ENCODE measurements around the gene SCLY.

The SCLY gene

DNA sequence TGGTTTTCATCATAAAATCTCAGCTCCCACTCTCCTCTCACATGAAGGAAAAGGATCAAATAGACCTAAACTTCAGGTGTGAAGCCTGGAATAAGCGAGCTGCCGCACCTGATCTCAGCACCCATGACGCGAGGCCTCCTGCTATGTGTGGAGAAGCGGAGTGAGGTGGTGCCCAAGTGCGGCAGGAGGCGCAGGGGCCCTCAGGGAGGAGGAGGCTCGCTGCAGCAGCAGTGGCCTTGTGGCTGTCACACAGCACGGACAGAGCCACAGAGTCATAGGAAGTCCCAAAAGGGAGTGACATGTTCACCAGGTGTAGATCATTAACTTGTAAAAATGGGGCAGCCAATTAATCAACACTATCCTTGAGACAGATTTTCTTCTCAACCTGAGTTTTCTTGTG, 9.1 kb downstream of the SCLY start:
- no peak for DNase-seq (ENCODE audit: low read depth in 2 of 2)

- DNase-seq (ENCODE audit: low read depth in 2 of 2) = no peak
Measured at GRCh38 chr2:238075397-238075796, 14.6 kb downstream of the SCLY start.

DNA sequence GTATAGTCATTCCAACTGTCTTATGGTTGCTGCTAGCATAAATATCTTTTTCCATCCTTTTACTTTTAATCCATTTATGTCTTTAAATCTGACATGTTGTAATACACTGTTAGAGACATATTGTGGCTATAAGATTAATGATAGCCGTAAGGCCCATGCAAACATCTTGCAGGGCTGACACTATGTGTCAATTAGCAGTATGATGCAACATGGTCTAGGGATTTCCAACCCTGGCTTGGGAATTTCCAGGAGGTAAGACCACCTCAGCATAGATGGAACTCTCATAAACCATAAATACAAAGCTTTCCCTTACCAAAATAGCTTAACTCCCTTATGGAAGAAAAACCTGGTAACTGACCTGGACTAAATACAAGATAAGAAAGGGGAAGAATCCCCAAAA, 16.5 kb downstream of the SCLY start:
- no peak for DNase-seq (ENCODE audit: low read depth in 2 of 2)

GRCh38 chr2:238079874-238080327, 19.1 kb downstream of the SCLY start:
- no peak for DNase-seq (ENCODE audit: low read depth in 2 of 2)

- DNase-seq (ENCODE audit: low read depth in 2 of 2) = no peak
Measured at GRCh38 chr2:238080518-238080917, 19.7 kb downstream of the SCLY start.

DNA sequence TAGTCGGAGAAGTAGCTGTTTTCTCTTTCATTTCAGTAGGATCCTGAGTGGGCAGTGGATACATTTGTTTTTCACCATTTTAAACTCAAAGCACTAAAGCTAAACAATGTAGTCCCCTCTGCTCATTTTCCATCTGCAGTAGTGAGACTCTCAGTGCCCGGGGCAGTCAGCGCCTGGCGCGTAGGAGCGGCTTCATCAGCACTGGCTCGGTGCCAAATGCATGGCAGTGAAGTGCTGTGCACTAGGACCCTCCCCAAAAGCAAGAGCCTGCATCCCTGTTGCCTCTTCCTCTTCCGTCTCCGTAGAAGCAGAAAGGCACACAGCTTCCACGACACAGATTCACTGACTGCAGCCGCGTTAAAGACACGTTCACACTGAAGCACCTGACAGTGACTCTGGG, 20.3 kb downstream of the SCLY start:
- DNase-seq (ENCODE audit: low read depth in 2 of 2) = no peak

GRCh38 chr2:238081561-238081960, 20.8 kb downstream of the SCLY start:
- no peak for DNase-seq (ENCODE audit: low read depth in 2 of 2)

DNA sequence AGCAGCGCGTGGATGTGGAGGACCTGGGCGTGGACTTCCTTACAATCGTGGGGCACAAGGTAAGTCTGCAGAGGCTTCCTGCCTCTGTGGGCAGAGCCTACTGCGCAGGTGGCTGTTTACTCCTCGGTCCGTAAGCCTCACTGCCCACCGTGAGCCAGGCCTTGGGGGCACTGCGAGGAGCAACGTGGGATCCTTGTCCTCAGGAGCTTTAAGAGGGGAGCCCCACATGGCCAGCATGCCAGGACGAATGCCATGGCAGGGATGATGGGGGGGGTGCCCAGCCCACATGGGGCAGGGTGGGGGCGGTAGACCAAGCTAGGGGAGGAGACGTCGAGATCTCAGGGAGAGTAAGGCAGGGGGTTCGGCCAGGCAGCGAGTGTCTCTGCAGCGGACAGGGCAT, 21.4 kb downstream of the SCLY start:
- no peak for DNase-seq (ENCODE audit: low read depth in 2 of 2)

DNA sequence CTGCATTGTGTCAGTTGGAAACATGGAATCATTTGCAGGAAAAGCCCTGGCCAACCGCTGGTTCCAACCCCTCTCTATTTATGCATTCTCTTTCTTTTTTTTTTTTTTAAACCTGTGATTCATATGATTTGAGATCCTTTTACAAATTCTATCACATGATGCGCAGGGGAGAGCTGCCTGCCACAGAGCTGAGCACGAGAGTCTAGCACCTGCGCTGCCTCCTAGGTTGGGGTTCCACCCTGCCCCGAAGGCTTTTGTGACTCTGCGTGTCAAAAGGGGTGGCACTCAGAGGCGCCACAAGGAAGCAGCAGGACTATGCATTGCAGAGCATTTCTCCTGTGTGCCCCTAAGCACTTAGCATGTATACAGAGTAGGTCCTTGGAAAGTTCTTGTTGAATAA, 22.0 kb downstream of the SCLY start:
- DNase-seq (ENCODE audit: low read depth in 2 of 2) = no peak

DNA sequence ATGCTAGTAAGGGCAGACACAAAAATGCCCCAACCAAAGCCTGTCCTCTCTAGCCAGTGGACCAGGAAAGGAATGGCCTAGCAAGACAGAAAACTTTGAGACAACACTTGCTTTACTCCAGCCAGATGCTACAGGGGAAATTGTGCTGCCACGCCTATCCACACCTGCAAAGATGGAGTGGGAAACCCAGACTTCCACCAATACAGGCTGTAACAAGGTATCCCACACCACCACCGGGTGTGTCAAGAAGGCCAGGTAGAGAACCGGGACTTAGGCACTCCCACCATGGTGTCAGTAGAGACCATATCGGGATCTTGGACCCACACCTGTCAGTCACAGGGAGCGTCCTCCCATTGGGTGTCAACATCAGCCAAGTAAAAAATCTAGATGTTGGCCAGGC, 23.1 kb downstream of the SCLY start:
- DNase-seq (ENCODE audit: low read depth in 2 of 2) = no peak

DNA sequence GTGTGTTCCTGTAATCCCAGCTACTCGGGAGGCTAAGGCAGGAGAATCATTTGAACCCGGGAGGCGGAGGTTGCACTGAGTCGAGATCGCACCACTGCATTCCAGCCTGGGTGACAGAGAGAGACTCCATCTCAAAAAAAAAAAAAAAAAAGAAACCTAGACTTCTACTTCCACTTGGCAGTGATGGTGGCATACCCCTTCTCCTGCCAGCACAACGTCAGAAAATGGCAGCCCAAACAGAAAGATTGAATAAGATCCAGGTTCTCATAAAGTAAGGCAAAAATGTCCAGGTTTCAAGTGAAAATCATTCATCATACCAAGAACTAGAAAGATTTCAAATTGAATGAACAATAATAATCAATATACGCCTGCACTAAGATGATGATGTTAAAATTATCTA, 24.0 kb downstream of the SCLY start:
- no peak for DNase-seq (ENCODE audit: low read depth in 2 of 2)

GRCh38 chr2:238085899-238086298, 25.1 kb downstream of the SCLY start:
- DNase-seq (ENCODE audit: low read depth in 2 of 2) = no peak

GRCh38 chr2:238087211-238087610, 26.4 kb downstream of the SCLY start:
- no peak for DNase-seq (ENCODE audit: low read depth in 2 of 2)

DNA sequence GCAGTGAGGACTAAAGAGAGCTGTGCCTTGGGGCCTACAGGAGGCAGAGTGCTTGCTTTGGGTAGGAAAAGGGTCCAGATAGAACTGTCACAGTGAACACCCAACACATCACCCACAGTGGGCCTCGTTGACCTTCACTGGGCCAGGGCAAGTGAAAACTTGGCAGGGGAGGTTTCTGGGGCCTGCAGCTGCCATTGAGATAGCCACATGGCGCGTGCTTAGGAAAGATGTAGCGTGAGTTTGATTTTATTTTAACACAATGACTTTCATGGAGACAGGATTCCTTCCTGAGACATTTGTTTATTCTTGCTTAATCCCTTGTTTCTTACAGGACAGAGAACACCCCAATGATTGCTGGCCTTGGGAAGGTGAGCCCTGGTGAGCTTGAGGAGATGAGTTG, 30.1 kb downstream of the SCLY start:
- DNase-seq (ENCODE audit: low read depth in 2 of 2) = no peak

DNA sequence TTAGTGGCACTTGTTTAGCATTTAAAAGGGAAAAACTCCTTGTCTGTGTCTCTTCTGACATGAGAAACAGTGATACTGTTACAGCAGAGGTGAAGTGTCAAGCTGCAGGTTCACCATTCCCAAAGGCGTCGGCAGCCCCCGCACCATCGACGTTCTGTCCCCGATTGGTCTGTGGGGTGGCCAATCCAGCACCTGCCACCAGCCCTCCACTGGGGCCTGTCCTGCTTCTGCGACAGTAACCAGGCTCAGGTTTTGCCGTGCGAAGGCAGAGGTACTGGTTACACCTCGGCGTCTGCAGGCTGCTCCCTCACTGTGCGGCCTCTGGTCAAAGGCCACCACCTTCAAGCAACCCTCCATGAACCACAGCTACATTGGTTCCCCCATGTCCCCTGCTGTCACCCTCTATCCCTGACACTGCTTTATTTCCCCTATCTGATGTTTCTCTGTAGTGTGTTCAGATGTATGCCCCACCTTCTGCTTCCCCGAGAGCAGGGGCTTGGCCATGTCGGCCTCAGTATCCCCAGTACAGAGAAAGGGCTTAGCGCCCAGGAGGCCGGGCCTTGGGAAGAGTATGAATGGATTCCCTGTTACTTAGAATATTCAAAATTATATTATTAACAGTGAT, 30.7 kb downstream of the SCLY start:
- no peak for DNase-seq (ENCODE audit: low read depth in 2 of 2)

DNA sequence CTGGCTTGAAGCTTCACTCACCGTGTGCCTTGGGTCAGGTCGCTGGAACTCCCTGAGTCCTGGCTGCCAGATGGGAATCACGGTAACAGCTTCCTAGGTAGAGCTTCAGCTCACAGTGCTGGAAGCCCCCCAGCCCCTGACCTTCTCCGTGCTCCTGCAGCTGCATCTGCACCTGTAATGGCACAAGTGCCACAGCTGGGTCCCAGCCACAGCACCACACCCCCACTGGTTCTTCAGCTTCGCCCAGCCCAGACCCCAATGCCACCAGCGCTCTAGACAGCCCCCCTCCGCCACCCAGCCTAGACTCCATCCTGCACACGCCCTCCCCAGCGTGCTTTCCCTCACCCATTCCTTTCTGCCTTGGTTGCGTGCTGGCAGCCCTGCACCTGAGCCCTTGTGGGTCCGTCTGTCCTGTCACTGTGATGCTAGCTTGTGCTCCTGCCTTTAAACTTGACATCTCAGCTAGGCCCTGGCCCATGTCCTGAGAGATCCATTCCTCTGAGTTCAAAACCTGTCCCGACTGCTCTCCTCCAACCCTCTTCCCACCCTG, 31.8 kb downstream of the SCLY start:
- DNase-seq (ENCODE audit: low read depth in 2 of 2) = no peak

DNA sequence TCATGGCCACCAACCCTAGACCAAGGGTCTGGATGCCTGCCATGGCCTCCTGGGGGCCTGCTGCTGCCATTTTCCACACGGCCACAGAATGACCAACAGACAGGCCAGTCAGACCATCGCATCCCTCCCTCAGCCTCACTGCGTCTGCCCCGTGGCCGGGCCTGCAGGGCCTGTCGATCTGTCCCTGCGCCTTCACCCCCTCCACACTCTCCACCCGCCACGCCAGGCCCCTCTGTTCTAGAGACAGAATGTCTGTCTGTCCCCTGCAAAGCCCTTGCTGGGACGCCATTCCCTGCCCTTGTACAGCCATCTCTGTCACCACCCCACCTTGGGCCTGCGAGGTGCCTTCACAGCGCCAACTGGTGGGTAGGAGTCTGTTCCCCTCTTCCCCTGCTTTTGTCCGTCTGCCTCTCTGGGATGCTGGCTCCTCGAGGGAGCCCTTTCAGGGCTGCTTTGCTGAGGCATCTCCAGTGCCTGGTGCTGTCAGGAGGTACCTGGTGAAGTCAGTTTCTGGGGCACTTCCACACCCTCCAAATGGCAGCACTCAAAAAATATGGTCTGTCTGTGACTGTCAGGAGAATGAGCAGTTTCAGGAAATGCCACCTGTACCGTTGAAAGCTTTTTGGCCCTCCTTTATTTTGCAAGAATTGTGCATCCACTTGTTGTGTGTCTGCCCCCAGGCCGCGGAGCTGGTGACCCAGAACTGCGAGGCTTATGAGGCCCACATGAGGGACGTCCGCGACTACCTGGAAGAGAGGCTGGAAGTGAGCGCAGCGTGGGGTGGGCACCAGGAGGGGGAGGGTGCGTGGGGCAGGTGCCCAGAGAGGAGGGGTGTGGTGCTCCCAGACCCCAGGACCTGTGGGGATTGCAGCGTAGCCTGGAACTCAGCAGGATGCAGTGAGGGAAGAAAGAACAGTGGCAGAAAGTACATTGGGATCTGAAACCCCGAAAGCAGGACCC, 32.7 kb downstream of the SCLY start:
- DNase-seq (ENCODE audit: low read depth in 2 of 2) = no peak

GRCh38 chr2:238094438-238095022, 33.7 kb downstream of the SCLY start:
- no peak for DNase-seq (ENCODE audit: low read depth in 2 of 2)

DNA sequence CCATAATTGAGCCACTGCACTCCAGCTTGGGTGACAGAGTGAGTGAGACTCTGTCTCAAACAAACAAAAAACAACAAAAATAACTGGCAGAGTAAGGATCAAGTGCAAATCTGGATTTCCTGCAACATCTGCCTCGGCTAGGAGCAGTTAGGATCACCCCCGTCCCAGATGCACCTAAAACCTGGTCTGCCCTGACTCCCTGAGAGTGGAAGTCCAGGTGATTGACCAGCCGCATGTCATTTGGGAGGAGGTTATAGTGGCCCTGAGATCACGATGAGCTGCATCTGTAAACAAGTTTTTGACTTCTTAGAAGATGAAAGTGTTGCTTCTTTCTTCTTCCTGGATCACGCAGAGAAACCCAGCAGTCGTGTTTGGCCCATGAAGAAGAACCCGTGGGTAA, 34.3 kb downstream of the SCLY start:
- DNase-seq (ENCODE audit: low read depth in 2 of 2) = no peak

- DNase-seq (ENCODE audit: low read depth in 2 of 2) = no peak
Measured at GRCh38 chr2:238096311-238097011, 35.7 kb downstream of the SCLY start.

- DNase-seq (ENCODE audit: low read depth in 2 of 2) = no peak
Measured at GRCh38 chr2:238097201-238097987, 36.6 kb downstream of the SCLY start.

All from stimulated activated CD8-positive, alpha-beta memory T cell treated with anti-CD3 and anti-CD28 coated beads, Interleukin-2, amount 100 ng/mL, for 48 hours (primary cell).